Adrenal gland (tissue), 5 donors: Measurements from ENCODE around the gene ISM1.

Experiments used
- POLR2A ChIP-seq, 2 donors: fragments of 450-650 bp; IDR thresholded peaks; one replicate each; pipeline ENCODE4 v1.6.1; 2017; ENCODE audit warnings: antibody characterized with exemption in 2 of 2, mild to moderate bottlenecking in 2 of 2, moderate library complexity in 1 of 2
- TF ChIP-seq, protein P1 (sequence below), 6 experiments: fragments of 450-650 bp in 4 of 6; fragments of 200-600 bp in 2 of 6; sonication (generic) in 1 of 6; IDR thresholded peaks; 1 replicate in 5 of 6; 2 replicates in 1 of 6; pipeline versions ENCODE4 v1.5.1 to v1.8.0; 2016 to 2021; ENCODE audit warnings: antibody characterized with exemption in 6 of 6, mild to moderate bottlenecking in 2 of 6, moderate library complexity in 1 of 6
- donor health status: DM: no; HTN: no; CAD: no.

DNA sequence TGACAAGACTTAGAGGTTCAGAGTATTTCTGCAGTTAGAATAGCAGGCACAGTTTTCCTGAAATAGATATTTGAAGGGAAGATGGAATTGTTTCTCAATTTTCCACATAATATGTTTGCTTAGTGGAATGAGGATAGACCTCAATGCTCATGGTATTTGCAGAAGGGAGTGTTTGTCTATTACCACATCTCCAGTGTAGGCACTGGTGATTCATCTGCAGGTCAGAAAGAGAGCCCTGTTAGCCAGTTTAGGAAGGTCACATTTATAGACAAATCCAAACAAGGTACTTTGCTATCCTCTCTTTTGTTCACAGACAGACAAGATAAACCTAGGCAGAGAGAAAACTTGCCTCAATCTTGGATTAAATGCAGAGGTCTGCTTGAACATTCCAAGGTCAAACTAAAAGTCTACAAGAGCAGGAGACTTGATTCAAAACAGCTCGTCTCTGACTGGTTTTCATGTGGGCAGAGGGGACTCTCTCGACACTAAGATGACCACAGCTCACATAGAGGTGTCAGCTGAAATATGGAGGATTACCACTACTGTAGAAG is 22.8 kb downstream of the ISM1 start:
- no peak for TF ChIP-seq POLR2A (IDR thresholded peaks at IDR 0.05)
- TF ChIP-seq, protein P1, sequence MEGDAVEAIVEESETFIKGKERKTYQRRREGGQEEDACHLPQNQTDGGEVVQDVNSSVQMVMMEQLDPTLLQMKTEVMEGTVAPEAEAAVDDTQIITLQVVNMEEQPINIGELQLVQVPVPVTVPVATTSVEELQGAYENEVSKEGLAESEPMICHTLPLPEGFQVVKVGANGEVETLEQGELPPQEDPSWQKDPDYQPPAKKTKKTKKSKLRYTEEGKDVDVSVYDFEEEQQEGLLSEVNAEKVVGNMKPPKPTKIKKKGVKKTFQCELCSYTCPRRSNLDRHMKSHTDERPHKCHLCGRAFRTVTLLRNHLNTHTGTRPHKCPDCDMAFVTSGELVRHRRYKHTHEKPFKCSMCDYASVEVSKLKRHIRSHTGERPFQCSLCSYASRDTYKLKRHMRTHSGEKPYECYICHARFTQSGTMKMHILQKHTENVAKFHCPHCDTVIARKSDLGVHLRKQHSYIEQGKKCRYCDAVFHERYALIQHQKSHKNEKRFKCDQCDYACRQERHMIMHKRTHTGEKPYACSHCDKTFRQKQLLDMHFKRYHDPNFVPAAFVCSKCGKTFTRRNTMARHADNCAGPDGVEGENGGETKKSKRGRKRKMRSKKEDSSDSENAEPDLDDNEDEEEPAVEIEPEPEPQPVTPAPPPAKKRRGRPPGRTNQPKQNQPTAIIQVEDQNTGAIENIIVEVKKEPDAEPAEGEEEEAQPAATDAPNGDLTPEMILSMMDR (IDR thresholded peaks at IDR 0.05) = no peak
